ENCODE measurements around the gene OMA1. TPM values are rescaled to one million over a fixed set of nuclear protein-coding genes. Genes with fewer than 3 reads are reported as not detected.

OMA1 gene
- total RNA-seq, 1 experiment from 2014 or later, result 20.3 TPM

GRCh38 chr1:58477390-58477789, 69.1 kb downstream of the OMA1 start:
- in situ Hi-C loops (cut with HindIII; ENCODE audit: low pct_unique_long_range_greater_than_20kb, low sequenced_read_pairs), result no loop called here
- no peak for DNase-seq (ENCODE audit: low read depth)

- DNase-seq (ENCODE audit: low read depth), result no peak
- in situ Hi-C loops (cut with HindIII; ENCODE audit: low pct_unique_long_range_greater_than_20kb, low sequenced_read_pairs), result no loop called here
Measured at GRCh38 chr1:58476179-58476578, 70.3 kb downstream of the OMA1 start.

- in situ Hi-C loops (cut with HindIII; ENCODE audit: low pct_unique_long_range_greater_than_20kb, low sequenced_read_pairs), result no loop called here
- DNase-seq (ENCODE audit: low read depth), result no peak
Measured at GRCh38 chr1:58469476-58469875, 77.0 kb downstream of the OMA1 start.

DNA sequence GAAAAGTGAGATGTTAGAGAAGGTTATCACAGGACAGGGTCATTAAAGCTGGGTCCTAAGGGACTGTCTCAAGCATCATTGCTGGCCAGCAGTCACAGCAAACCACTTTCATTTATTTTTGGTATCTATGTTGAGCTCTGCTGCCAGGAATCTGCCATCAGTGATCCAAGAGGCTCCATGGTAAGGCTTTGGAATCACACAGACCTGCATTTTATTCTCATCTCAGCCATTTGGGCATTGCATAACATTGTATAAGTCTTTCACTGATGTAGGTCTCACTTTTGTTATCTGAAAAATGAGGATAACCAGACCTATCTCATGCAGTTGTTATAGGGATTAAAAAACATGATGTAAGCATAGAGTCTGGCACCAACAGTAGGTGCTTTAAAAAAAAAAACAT, 77.5 kb downstream of the OMA1 start:
- DNase-seq (ENCODE audit: low read depth), result no peak
- in situ Hi-C loops (cut with HindIII; ENCODE audit: low pct_unique_long_range_greater_than_20kb, low sequenced_read_pairs), result no loop called here

DNA sequence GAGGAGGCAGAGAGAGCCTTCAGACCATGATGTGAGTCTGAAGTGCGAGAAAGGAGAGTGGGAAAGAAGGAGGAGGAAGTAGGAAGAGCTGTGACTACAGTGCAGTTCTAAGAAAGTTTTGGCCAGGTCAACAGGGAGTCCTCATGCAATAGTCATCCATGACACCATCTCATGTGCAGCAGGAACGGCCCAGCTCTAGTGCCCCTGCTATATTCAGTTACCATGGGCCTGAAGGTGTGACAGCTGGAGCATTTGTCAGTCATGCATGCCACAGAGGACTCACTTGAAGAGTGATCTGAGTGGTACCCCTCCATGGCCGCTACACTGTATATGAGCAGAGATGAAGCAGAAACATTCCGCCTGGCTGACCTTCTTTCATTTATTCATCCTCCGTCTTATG, 77.9 kb downstream of the OMA1 start:
- in situ Hi-C loops (cut with HindIII; ENCODE audit: low pct_unique_long_range_greater_than_20kb, low sequenced_read_pairs), result no loop called here
- no peak for DNase-seq (ENCODE audit: low read depth)

- in situ Hi-C loops (cut with HindIII; ENCODE audit: low pct_unique_long_range_greater_than_20kb, low sequenced_read_pairs), result no loop called here
- DNase-seq (ENCODE audit: low read depth), result no peak
Measured at GRCh38 chr1:58466630-58467241, 79.8 kb downstream of the OMA1 start.

DNA sequence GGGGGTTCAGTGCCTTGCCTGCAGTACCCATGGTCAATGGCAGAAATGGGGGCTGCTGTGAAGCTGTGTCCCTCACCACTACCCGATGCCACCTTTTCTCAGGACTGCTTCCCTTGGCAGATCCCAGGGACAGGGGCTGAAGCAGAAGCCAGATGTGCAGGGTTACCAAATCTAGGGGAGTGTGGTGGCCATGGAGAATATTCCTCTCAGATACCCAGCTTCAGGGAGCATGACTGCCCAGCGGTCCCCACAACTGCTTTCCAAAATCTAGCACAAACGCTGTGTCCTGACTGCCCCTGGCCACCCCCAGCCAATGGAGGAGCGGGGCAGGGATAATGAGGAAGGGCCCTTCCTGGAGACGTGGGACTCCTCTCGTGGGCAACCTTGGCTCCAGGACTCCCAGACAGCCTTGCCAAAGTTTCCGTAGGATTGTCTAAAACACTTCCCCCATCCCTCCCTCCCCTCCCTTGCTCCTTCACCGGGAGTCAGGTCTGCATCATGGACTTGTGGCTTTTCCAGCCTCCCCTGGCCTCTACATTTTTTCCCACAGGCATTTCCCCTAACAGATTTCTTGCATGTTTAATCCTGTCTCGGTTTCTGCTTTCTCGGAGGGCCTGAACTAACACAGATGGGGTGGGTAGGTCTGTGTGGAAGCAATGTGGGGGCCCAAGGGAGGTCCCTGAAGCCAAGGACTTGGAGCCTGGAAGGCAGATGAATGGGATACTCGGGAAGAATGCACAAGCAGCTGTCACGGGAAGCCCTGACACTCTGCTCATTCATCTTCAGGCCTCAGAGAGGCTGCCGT, 80.5 kb downstream of the OMA1 start:
- DNase-seq (ENCODE audit: low read depth), result no peak
- in situ Hi-C loops (cut with HindIII; ENCODE audit: low pct_unique_long_range_greater_than_20kb, low sequenced_read_pairs), result no loop called here

DNA sequence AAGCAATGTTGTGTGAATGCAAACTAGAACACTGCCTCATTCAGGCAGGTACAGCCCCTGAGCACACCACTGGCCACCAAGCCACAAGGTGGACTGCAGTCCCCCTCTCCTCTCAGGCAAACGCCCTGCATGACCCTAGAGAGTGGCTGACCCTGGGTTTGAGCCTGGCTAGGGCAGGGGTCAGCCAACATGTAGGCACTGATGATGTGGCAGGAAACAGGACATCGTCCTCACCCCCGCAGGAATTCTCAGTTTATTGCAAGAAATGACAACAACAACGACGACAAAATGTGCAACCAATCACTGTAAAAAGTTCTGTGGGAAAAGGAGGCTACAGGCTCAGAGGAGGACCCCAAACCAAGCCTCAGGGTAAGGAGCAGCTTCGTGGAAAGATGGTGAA, 81.3 kb downstream of the OMA1 start:
- no peak for DNase-seq (ENCODE audit: low read depth)
- in situ Hi-C loops (cut with HindIII; ENCODE audit: low pct_unique_long_range_greater_than_20kb, low sequenced_read_pairs), result no loop called here

GRCh38 chr1:58460469-58460868, 86.1 kb downstream of the OMA1 start:
- DNase-seq (ENCODE audit: low read depth), result peak; percentile 18

GRCh38 chr1:58459911-58460310, 86.6 kb downstream of the OMA1 start:
- no peak for DNase-seq (ENCODE audit: low read depth)
- in situ Hi-C loops (cut with HindIII; ENCODE audit: low pct_unique_long_range_greater_than_20kb, low sequenced_read_pairs), result no loop called here

More at GRCh38 chr1:58460469-58460868, 86.1 kb downstream of the OMA1 start:
- in situ Hi-C loops (cut with HindIII; ENCODE audit: low pct_unique_long_range_greater_than_20kb, low sequenced_read_pairs), result no loop called here

- in situ Hi-C loops (cut with HindIII; ENCODE audit: low pct_unique_long_range_greater_than_20kb, low sequenced_read_pairs), result no loop called here
- no peak for DNase-seq (ENCODE audit: low read depth)
Measured at GRCh38 chr1:58457023-58457635, 89.4 kb downstream of the OMA1 start.

- no peak for DNase-seq (ENCODE audit: low read depth)
- in situ Hi-C loops (cut with HindIII; ENCODE audit: low pct_unique_long_range_greater_than_20kb, low sequenced_read_pairs), result no loop called here
Measured at GRCh38 chr1:58456470-58456869, 90.1 kb downstream of the OMA1 start.

DNA sequence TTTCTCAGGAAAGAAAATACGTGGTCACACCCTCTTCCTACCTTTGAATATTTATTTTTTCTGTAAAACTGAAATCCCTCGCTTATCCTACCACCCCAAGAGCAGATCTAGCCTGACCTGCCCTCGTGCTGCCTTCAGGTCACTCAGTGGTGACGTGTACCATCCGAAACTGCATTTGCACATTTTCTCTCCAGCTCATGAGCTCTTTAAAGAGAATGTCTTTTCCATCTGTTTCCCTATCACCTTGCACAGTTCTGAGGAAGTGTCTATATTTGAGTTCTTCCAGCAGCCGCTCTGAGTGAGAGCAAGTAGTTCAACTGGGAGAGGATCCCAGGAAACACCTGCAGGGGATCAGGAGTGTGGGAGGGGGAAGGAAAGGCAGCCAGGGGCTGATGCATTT, 91.7 kb downstream of the OMA1 start:
- DNase-seq (ENCODE audit: low read depth), result no peak
- in situ Hi-C loops (cut with HindIII; ENCODE audit: low pct_unique_long_range_greater_than_20kb, low sequenced_read_pairs), result no loop called here

DNA sequence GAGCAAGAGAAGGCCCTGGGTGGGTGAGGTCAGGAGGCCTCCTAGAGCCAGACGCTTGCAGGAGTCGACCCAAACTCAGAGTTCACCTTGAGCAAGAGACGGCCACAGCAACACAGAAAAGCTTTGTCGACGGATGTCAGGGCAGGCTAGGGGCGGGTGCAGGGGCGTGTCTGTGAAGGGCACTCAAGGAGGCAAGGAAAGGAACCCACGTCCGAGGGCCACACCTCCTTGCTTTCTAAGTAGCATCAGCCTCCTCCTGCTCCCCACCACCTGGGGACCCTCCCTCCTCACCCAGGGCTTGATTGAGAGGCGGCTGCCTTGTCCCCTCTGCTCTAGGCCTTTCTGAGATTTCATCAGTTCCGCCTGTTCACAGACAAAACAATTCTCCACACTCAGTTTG, 92.1 kb downstream of the OMA1 start:
- no peak for DNase-seq (ENCODE audit: low read depth)
- in situ Hi-C loops (cut with HindIII; ENCODE audit: low pct_unique_long_range_greater_than_20kb, low sequenced_read_pairs), result no loop called here

GRCh38 chr1:58451560-58452191, 94.8 kb downstream of the OMA1 start:
- in situ Hi-C loops (cut with HindIII; ENCODE audit: low pct_unique_long_range_greater_than_20kb, low sequenced_read_pairs), result no loop called here
- no peak for DNase-seq (ENCODE audit: low read depth)

DNA sequence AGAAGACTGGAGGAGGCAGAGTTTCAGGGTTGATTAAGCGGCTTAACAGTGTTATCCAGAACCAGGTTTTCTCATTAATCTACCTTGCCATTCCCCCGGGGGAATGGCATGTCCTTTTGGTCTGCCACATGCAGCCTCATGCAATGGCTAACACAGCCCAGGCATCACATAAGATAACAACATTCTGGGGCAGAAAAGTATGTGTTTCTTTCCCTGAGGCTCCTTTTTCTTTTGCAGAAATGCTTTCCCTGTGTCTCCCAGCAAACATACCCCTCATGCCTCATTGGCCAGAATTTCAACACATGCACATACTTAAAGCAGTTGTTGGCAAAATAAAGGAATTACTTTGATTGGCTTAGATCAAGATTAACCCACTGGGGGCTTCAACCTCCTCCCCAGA, 98.6 kb downstream of the OMA1 start:
- DNase-seq (ENCODE audit: low read depth), result no peak
- in situ Hi-C loops (cut with HindIII; ENCODE audit: low pct_unique_long_range_greater_than_20kb, low sequenced_read_pairs), result no loop called here

GRCh38 chr1:58447042-58447441, 99.5 kb downstream of the OMA1 start:
- in situ Hi-C loops (cut with HindIII; ENCODE audit: low pct_unique_long_range_greater_than_20kb, low sequenced_read_pairs), result no loop called here
- DNase-seq (ENCODE audit: low read depth), result no peak

DNA sequence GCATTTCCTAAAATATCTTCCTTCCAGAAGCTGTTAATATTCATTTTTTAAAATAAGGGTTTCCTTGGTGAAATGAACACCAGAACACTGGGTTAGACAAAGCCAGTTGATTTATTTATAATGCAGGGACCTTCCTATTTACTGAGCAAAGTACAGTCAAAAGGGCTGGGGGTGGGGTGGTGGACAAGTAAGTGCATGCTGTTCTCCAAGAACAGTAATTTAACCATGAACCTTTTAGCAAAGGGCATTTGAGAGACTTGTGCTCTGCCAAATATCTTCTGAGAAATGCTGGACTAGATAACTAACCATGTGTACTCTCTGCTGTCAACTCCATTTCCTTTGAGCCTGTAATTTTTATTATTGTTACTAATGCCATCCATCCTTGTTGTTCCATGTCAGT, 100.2 kb downstream of the OMA1 start:
- in situ Hi-C loops (cut with HindIII; ENCODE audit: low pct_unique_long_range_greater_than_20kb, low sequenced_read_pairs), result no loop called here

More for the DNA sequence above, 100.2 kb downstream of the OMA1 start:
- no peak for DNase-seq (ENCODE audit: low read depth)

All from Caki2 (cell line).